ENCODE results near the gene RAD51B.

DNA sequence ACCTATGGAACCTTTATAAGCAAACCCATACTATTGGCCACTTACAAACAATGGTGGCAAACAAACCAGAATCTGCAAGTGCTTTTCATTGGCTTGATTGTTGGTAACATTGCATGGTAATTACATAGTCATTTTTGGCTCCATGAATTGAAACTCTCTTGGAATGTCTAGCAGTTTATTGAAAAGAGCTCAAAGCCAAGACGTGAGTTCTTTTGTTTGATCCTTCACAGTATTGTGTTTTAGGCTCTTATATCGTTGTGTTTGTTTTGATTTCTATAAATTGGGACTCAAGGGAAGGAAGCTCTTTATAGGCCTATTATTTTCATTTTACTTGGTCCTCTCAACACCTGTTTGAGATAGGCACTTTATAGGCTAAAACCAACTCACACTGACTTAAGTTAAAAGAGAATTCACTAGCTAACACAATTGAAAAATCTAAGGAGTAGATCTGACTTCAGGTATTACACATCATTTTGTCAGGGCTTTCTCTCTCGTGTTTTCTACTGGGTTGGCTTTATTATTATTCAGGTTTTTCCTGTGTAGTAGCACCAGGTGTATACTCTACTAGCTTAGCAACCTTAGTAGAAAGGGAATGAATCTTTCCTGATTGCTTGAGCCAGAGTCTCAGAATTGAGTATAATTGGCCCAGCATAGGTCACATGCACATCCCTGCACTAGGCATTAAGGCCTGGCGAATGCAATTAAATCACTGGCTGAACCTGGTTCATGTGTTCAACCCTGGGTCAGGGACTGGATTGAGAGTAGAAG, 341.4 kb downstream of the RAD51B start:
- TF ChIP-seq POLR2A (IDR thresholded peaks at IDR 0.05), result no peak
- TF ChIP-seq, protein P1, sequence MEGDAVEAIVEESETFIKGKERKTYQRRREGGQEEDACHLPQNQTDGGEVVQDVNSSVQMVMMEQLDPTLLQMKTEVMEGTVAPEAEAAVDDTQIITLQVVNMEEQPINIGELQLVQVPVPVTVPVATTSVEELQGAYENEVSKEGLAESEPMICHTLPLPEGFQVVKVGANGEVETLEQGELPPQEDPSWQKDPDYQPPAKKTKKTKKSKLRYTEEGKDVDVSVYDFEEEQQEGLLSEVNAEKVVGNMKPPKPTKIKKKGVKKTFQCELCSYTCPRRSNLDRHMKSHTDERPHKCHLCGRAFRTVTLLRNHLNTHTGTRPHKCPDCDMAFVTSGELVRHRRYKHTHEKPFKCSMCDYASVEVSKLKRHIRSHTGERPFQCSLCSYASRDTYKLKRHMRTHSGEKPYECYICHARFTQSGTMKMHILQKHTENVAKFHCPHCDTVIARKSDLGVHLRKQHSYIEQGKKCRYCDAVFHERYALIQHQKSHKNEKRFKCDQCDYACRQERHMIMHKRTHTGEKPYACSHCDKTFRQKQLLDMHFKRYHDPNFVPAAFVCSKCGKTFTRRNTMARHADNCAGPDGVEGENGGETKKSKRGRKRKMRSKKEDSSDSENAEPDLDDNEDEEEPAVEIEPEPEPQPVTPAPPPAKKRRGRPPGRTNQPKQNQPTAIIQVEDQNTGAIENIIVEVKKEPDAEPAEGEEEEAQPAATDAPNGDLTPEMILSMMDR (IDR thresholded peaks at IDR 0.05), result no peak
